HG02588 (cell line): ENCODE measurements around the gene CEACAM6.

Source experiments
- ATAC-seq: cut with Tn5 transposase; IDR thresholded peaks from one replicate; pipeline ENCODE4 v1.9.1; 2021; ENCODE audit warnings: mild to moderate bottlenecking, moderate library complexity; ENCODE audit not compliant: unreplicated experiment

Gene CEACAM6

GRCh38 chr19:41795031-41795461 is 39.7 kb downstream of the CEACAM6 start:
- no peak for ATAC-seq

- no peak for ATAC-seq
Observed at GRCh38 chr19:41796362-41796761, 41.0 kb downstream of the CEACAM6 start, which contains the start of gene CEACAM3. TSS of gene CEACAM3 (plus strand) at chr19:41796587. CDS start at chr19:41796678, 91 bp downstream.

- ATAC-seq: no peak
Observed at GRCh38 chr19:41796901-41797300, 41.6 kb downstream of the CEACAM6 start.

GRCh38 chr19:41799444-41800000 is 44.2 kb downstream of the CEACAM6 start:
- ATAC-seq: no peak

- no peak for ATAC-seq
Observed at GRCh38 chr19:41801031-41801430, 45.7 kb downstream of the CEACAM6 start.

- ATAC-seq: no peak
Observed at GRCh38 chr19:41801792-41802211, 46.5 kb downstream of the CEACAM6 start.

- ATAC-seq: no peak
Observed at GRCh38 chr19:41802770-41803169, 47.4 kb downstream of the CEACAM6 start.

- no peak for ATAC-seq
Observed at GRCh38 chr19:41804336-41804735, 49.0 kb downstream of the CEACAM6 start.

GRCh38 chr19:41807176-41807575 is 51.8 kb downstream of the CEACAM6 start:
- no peak for ATAC-seq

GRCh38 chr19:41808663-41809566 is 53.6 kb downstream of the CEACAM6 start:
- ATAC-seq: no peak

- no peak for ATAC-seq
Observed at GRCh38 chr19:41810301-41810700, 55.0 kb downstream of the CEACAM6 start.

GRCh38 chr19:41811036-41811435 is 55.7 kb downstream of the CEACAM6 start:
- no peak for ATAC-seq

GRCh38 chr19:41811981-41812380 is 56.7 kb downstream of the CEACAM6 start:
- ATAC-seq: no peak

- ATAC-seq: no peak
Observed at GRCh38 chr19:41813911-41814310, 58.6 kb downstream of the CEACAM6 start.

GRCh38 chr19:41815301-41815700 is 60.0 kb downstream of the CEACAM6 start:
- ATAC-seq: no peak

GRCh38 chr19:41816761-41817160 is 61.4 kb downstream of the CEACAM6 start:
- no peak for ATAC-seq

- ATAC-seq: no peak
Observed at GRCh38 chr19:41821003-41821735, 65.8 kb downstream of the CEACAM6 start.
